ENCODE measurements around the gene RBM3.

RBM3 gene

DNA sequence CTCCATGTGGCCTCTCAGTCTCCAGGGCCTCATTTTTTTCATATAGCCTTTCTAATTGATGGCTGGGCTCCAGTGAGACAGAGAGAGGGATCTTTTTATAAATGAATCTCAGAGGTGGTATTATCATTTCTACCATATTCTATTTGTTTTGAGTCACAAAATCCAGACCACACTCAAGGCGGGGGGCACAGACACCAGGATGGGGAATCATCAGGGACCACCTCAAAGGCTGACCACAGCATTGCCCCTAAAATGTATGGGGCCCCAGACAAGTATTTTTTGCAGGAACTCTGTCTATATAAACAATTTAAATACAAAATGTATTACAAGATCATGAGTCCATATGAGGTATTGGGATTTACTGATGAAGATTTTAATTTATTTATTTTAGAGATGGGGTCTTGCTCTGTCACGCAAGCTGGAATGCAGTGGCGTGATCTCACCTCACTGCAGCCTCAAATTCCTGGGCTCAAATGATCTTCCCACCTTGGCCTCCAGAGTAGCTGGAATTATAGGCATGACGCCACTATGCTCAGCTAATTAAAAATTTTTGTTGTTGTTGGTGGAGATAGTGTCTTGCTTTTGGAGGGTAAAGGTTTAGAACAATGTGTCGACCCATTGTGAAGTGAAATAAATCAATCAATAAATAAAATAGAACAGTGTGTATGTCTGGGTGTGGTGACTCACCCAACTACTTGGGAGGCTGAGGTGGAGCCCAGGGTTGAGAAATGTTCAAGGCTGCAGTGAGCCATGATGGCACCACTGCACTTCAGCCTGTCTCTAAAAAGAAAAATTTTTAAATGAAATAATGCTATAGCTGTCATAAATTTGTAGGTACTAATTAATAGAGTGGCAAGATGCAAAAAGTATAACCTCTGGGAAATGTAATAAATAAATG, 52.4 kb downstream of the RBM3 start:
- DNase-seq (ENCODE audit: low read depth), result no peak

Measured in stimulated activated CD4-positive, alpha-beta T cell treated with anti-CD3 and anti-CD28 coated beads, Interleukin-2, amount 100 ng/mL, for 4 hours (primary cell).